GM21619 (cell line): Measurements from ENCODE around the gene SREBF2.
A peak's percentile ranks its signal among the peaks of the same experiment; 100 is the strongest.
"Not testable (repeated sequence)": the region's sequence is repeated elsewhere in the genome, so short reads cannot be mapped to it uniquely, and the experiment has no call there.

ENCODE experiments used
- ATAC-seq: cut with Tn5 transposase; IDR thresholded peaks from one replicate; pipeline ENCODE4 v1.9.1; 2021; ENCODE audit not compliant: unreplicated experiment

Gene SREBF2

GRCh38 chr22:41841085-41841712, 8.3 kb downstream of the SREBF2 start:
- ATAC-seq = no peak

GRCh38 chr22:41842996-41843970, 10.4 kb downstream of the SREBF2 start:
- no peak for ATAC-seq

- no peak for ATAC-seq
Measured at GRCh38 chr22:41844036-41844435, 11.1 kb downstream of the SREBF2 start.

GRCh38 chr22:41844513-41844912, 11.6 kb downstream of the SREBF2 start:
- ATAC-seq = no peak

DNA sequence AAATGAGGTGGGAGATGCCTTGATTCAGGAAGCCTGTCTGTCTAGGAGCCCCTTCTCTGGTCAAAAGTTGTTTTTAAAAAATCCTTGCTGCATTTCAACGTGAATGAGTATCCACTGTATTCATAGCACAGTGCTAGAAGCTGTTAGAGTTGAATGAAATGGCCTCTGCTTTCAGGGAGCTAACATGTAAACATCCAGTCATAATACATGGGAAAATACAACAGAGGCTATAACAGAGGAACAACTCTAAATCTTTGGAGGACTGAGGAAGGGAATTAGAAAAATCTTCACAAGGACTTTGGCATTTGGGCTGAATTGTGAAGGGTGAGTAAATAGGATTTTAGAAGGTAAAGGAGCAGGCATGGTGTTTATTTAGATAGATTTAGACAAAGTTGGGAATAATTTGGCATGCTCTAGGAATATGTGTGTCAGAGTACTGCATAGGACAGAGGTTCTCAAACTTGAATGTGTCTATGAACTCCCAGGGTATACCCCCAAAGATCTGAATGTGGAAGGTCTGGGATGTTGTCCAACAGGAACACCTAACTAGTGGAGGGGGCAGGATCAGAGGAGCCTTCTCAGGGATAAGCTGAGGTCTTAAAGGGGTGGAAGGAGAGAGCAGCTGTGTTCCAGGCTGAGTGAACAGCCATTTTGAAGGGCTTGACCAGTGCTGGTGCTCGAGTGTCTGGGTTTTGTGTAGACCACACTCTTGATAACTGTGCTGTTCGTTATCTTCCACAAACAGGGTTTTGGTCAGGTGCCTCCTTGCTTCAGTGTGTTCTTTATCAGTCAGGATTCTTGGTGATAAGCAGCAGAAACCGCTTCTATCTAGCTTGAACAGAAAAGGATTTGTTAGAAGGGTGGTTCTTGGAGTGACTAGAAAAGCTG, 12.7 kb downstream of the SREBF2 start:
- no peak for ATAC-seq

DNA sequence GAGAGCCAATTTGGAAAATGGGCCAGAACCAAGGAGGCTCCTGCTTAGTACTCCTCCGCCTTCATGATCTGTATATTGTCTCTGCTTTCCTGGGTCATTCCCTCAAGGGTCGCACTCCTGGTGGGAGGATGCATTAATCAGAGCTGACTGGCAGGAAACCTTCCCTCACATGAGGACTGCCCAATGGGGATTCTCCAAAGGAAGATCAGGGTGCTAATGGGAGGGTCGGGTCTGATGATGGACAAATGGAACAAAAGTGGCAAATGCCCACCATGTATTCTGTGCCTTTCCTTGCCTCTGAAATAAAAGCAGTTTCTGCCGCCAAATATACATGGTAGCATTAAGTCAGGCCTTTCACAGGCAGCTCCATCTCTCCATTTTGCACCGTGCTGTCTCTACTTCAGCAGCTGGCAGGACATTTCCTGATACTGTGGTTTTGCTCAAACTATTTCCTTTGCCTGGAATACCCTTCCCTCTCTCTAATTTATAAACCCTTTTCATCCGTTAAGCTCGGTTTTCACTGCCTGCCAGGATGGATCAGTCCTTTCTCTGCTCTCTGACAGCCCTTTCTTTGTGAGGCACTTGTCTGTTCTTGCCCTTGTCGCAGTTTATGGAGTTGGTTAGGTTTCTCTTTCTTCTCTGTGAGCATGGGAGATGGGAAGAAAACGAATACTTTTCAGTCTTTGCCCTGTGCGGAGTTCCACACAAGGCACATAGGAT, 13.5 kb downstream of the SREBF2 start:
- ATAC-seq = no peak

GRCh38 chr22:41847300-41847699, 14.4 kb downstream of the SREBF2 start:
- ATAC-seq = no peak

- no peak for ATAC-seq
Measured at GRCh38 chr22:41848468-41848867, 15.6 kb downstream of the SREBF2 start.

- ATAC-seq = no peak
Measured at GRCh38 chr22:41856469-41856868, 23.6 kb downstream of the SREBF2 start.

- ATAC-seq = no peak
Measured at GRCh38 chr22:41857155-41857859, 24.4 kb downstream of the SREBF2 start.

- no peak for ATAC-seq
Measured at GRCh38 chr22:41857860-41858199, 24.9 kb downstream of the SREBF2 start.

DNA sequence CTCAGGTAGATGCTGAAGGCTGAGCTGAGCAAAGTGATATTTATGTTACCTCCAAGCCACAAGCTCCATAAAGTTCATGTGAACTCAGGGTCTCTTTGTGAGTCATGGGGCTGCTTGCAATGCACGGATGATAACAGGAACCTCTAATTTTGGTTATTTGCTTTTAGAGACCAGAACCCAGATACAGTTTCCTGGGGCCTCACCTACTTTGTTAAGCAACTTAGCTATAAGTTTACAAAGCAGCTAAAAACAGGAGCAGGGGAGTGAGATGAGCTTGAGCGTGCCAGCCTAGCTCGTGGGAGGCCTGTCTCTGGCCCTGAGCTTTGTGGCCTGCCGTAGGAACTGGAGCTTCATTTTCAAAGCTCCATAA, 29.2 kb downstream of the SREBF2 start:
- ATAC-seq = peak; percentile 52

DNA sequence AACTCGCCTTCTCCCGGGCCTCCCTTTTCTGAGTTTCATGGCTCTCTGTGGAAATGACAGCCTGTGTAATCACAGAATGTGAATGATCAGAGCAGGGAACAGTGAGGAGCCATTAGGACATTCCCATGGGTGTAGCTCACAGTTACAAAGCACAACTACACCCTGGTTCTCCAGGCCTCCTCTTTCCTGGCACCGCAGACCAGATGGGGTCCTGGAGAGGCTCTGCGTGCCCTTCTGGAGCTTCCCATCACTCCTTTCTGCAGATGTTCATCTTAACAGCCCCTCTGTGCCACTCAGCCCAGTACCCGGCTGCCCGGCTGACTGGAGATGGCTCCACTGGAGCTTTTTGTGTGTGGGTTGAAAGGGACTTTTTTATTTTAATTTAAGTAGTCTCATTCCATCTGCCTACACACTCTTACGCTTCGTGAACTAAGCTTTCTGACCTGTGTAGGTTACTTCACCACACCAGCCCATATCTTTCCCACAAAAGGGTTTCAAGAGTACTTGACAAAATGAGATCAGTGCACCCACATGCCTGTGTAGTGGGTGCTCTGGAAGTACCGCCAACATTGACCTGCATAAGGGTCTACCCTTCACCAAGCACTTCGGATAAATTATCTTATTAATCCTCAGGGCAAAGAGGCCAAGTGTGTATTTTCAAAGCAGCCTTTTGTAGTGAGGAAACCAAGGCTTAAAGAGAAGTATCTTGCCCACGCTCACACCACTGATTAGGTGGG, 29.8 kb downstream of the SREBF2 start:
- peak; percentile 48 for ATAC-seq

DNA sequence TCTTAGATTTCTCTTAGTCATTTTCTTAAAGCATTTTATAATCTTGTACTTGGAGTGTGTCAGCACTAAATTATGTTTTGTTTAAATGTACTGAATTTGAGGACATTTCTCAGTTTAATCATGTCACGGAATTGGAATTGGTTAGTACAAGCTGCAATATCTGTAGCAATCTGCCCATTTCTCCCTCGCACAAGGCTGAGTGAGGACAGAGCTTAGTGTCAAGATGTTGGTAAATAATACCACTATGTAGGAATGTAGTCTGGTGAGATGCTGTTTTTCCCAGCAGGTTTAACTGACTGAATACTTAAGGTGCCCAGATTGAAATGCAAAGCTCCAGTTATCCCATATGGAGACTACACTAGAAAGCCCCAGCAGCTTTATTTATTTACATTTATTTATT, 30.6 kb downstream of the SREBF2 start:
- ATAC-seq = no peak

GRCh38 chr22:41868556-41868955, 35.7 kb downstream of the SREBF2 start:
- no peak for ATAC-seq

GRCh38 chr22:41870081-41870480, 37.2 kb downstream of the SREBF2 start:
- not testable (repeated sequence) for ATAC-seq

GRCh38 chr22:41870786-41871185, 37.9 kb downstream of the SREBF2 start:
- no peak for ATAC-seq

DNA sequence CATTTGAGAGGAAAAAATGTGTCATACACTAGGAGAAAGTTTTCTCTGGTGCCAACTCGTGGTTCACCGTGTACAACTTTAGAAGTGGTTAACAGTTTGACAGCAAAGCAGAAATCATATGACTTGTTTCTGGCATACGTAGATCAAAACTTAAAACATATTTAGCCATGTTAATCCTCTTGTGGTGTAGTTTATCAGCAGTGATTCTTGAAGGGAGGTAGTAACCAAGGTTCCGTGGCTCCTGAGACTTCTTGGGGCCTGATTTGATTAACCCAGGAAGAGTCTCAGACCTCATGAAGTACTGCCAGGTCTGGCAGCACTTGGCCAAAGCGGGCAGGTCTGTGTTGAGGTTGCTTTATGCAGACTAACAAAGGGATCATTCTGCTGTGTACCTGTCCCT, 40.5 kb downstream of the SREBF2 start:
- no peak for ATAC-seq

DNA sequence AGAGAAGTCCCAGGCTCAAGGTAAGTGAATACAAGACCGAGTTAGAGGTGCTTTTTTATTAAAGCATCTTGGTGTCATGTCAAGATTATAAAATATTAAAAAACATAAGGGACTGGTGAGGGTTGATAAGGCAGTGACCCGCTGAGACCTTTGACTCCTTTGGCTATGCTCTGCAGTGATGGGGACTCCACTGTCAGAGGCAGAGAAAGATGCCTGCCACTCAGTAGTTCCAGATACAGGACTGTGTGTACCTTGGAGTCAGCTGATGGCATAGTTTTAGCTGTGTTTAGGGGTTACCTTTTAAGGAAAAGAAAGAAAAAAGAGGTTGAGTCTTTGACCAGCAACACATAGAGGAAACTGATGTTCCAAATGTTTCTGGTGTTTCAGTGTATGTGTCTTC, 41.2 kb downstream of the SREBF2 start:
- ATAC-seq = no peak
